HepG2 (cell line): Measurements from ENCODE around the gene SCGB1D2. TPM values are rescaled to one million over a fixed set of nuclear protein-coding genes. Genes with fewer than 3 reads are reported as not detected.

Experiments
- ATAC-seq: fragments of 200-7000 bp; cut with Tn5 transposase; 3 replicates; pipeline ENCODE4 v1.9.1; 2020; ENCODE audit warnings: mild to moderate bottlenecking, moderate library complexity
- BruUV-seq: library from RNA; stranded (reverse); fragments of 400-500 nt; replicated peaks from 2 replicates; lab custom pipeline; 2021; lab: Mats Ljungman, UMichigan
- CTCF ChIA-PET: fragments of 300-600 bp; formaldehyde crosslinking; extraction: SDS; loops from one replicate; lab custom pipeline; 2021; ENCODE audit warnings: low total read pairs, inconsistent platforms, low intra/inter-chr PET ratio; lab: Yijun Ruan, JAX
- POLR2A ChIA-PET: fragments of 350-600 bp; sonication (Branson Sonifier 250); formaldehyde crosslinking; loops from one replicate; lab custom pipeline; 2020; ENCODE audit warnings: antibody characterized with exemption, inconsistent platforms; lab: Yijun Ruan, JAX
- DNase-seq: peaks from one replicate; pipeline ENCODE4 v3.0.0-alpha.2; 2015; ENCODE audit warnings: low spot score
- FAIRE-seq: peaks from 3 replicates; lab custom pipeline; 2011; peaks lifted over from hg19 to GRCh38; lab: Jason Lieb, UNC
- H2AFZ ChIP-seq: one replicate; pipeline ENCODE4 v1.6.1; 2011; ENCODE audit warnings: low read length, inconsistent platforms
- H3K27ac ChIP-seq: fragments of 300-600 bp; 3 replicates; pipeline ENCODE4 v1.8.0; 2011; ENCODE audit warnings: mixed run types, mild to moderate bottlenecking, mixed read lengths, low read length, inconsistent platforms; ENCODE audit not compliant: insufficient read depth; ENCODE audit errors: extremely low read length
- H3K27me3 ChIP-seq, 2 experiments: fragments of 200-600 bp in 1 of 2; 2 replicates in 1 of 2; 3 replicates in 1 of 2; pipeline versions ENCODE4 v1.6.0 to v1.8.0; 2011; ENCODE audit warnings: low read length in 2 of 2, mild to moderate bottlenecking in 2 of 2, moderate library complexity in 2 of 2, inconsistent platforms in 1 of 2; ENCODE audit not compliant: insufficient read depth in 2 of 2, control insufficient read depth in 1 of 2
- H3K36me3 ChIP-seq, 2 experiments: fragments of 200-600 bp in 1 of 2; replicated peaks in 1 of 2; 2 replicates in 1 of 2; 3 replicates in 1 of 2; pipeline versions ENCODE4 v1.5.1 to v1.8.0; 2011; ENCODE audit warnings: low read length in 2 of 2, inconsistent platforms in 1 of 2; ENCODE audit not compliant: insufficient read depth in 2 of 2, control insufficient read depth in 1 of 2
- H3K4me1 ChIP-seq: 2 replicates; pipeline ENCODE4 v1.5.1; 2012; ENCODE audit warnings: low read length, inconsistent platforms; ENCODE audit not compliant: insufficient read depth
- H3K4me2 ChIP-seq: 2 replicates; pipeline ENCODE4 v1.6.0; 2011; ENCODE audit warnings: low read depth, low read length, inconsistent platforms
- H3K4me3 ChIP-seq, 3 experiments: fragments of 200-600 bp in 1 of 3; sonication (generic), shearing (Covaris generic) in 1 of 3; replicated peaks in 1 of 3; 2 replicates each; pipeline ENCODE4 v1.5.1; 2011 to 2016; ENCODE audit warnings: low read length in 3 of 3, inconsistent platforms in 2 of 3, low read depth in 2 of 3, mild to moderate bottlenecking in 2 of 3, control low read depth in 1 of 3, mixed read lengths in 1 of 3; ENCODE audit not compliant: insufficient read depth in 1 of 3
- H3K79me2 ChIP-seq: one replicate; pipeline ENCODE4 v1.6.1; 2011; ENCODE audit warnings: low read length, inconsistent platforms; ENCODE audit not compliant: insufficient read depth
- H3K9ac ChIP-seq: 2 replicates; pipeline ENCODE4 v1.6.0; 2011; ENCODE audit warnings: mild to moderate bottlenecking, low read depth, low read length, inconsistent platforms; ENCODE audit not compliant: insufficient read depth
- H3K9me3 ChIP-seq: 2 replicates; pipeline ENCODE4 v1.5.1; 2012; ENCODE audit warnings: mild to moderate bottlenecking, low read length
- H4K20me1 ChIP-seq: 2 replicates; pipeline ENCODE4 v1.6.0; 2011; ENCODE audit warnings: inconsistent platforms, mild to moderate bottlenecking, low read length, moderate library complexity; ENCODE audit not compliant: insufficient read depth
- E2F5 ChIP-seq: sonication (generic); formaldehyde crosslinking; conservative IDR thresholded peaks from 2 replicates; pipeline ENCODE4 v1.4.0; 2020; ENCODE audit warnings: missing genetic modification reagents
- ETV5 ChIP-seq: IDR thresholded peaks from 2 replicates; pipeline ENCODE4 v1.6.1; 2018; ENCODE audit warnings: missing biosample characterization, missing genetic modification reagents, inconsistent platforms, borderline replicate concordance
- GMEB2 ChIP-seq: IDR thresholded peaks from 2 replicates; pipeline ENCODE4 v1.6.1; 2016; ENCODE audit warnings: missing biosample characterization, missing genetic modification reagents, low read depth
- HHEX ChIP-seq: IDR thresholded peaks from 2 replicates; pipeline ENCODE4 v1.6.1; 2016; ENCODE audit warnings: control low read depth
- NR0B2 ChIP-seq: sonication (generic); formaldehyde crosslinking; IDR thresholded peaks from 2 replicates; pipeline ENCODE4 v1.4.0; 2020; ENCODE audit warnings: mild to moderate bottlenecking, missing genetic modification reagents
- POLR2A ChIP-seq, 2 experiments: IDR thresholded peaks; 2 replicates each; pipeline ENCODE4 v1.6.1; 2011; ENCODE audit warnings: low read depth in 2 of 2, low read length in 2 of 2, mild to moderate bottlenecking in 1 of 2, moderate library complexity in 1 of 2; ENCODE audit not compliant: insufficient read depth in 1 of 2
- RELA ChIP-seq: sonication (generic); formaldehyde crosslinking; IDR thresholded peaks from 2 replicates; pipeline ENCODE4 v1.4.0; 2020; ENCODE audit warnings: missing genetic modification reagents
- SRY ChIP-seq: sonication (generic); formaldehyde crosslinking; IDR thresholded peaks from 2 replicates; pipeline ENCODE4 v1.8.0; 2022; ENCODE audit warnings: mild to moderate bottlenecking, missing genetic modification reagents
- SUZ12 ChIP-seq: fragments of 150-350 bp; IDR thresholded peaks from 2 replicates; pipeline ENCODE4 v1.6.1; 2014; ENCODE audit warnings: low read depth, low read length
- ZNF512B ChIP-seq: sonication (generic); formaldehyde crosslinking; IDR thresholded peaks from 2 replicates; pipeline ENCODE4 v1.5.1; 2020; ENCODE audit warnings: missing genetic modification reagents, mild to moderate bottlenecking, borderline replicate concordance
- ZNF691 ChIP-seq: sonication (generic); formaldehyde crosslinking; IDR thresholded peaks from 2 replicates; pipeline ENCODE4 v1.4.0; 2020; ENCODE audit warnings: missing genetic modification reagents, low read depth, mild to moderate bottlenecking, borderline replicate concordance
- WGBS: methylation state at CpG from one replicate; pipeline ENCODE4 v1.1.6; 2017; ENCODE audit warnings: low lambda C conversion rate; 5-methylcytosine and 5-hydroxymethylcytosine counted together
- in situ Hi-C: cut with HindIII; loops from 2 replicates; pipeline ENCODE4 v1.10.0; 2017; ENCODE audit warnings: low pct_unique_long_range_greater_than_20kb; ENCODE audit not compliant: extremely low pct_ligation_motif_present
- intact Hi-C: fragments of 100-400 bp; cut with micrococcal nuclease; formaldehyde crosslinking; loops from one replicate; pipeline ENCODE4 v1.10.0; 2022; ENCODE audit not compliant: unreplicated experiment
- polyA plus RNA-seq, 8 experiments: library from polyadenylated mRNA; depleted of rRNA in 3 of 8; stranded (reverse) in 7 of 8; unstranded in 1 of 8; fragments of >200 nt; fragmentation: Illumina TruSeq in 4 of 8; extraction: Trizol in 4 of 8; gene quantifications; 2 replicates each; pipeline versions ENCODE4 v1.2.1 to v1.2.3, GENCODE V29; 2011 to 2016; ENCODE audit warnings: low read depth in 4 of 8, missing spikeins in 1 of 8, mixed read lengths in 1 of 8; ENCODE audit not compliant: insufficient read depth in 1 of 8
- total RNA-seq, 5 experiments: library from RNA; depleted of rRNA; stranded (reverse); fragments of >200 nt; fragmentation: Illumina TruSeq; extraction: Trizol; gene quantifications; 2 replicates each; pipeline ENCODE4 v1.2.3, GENCODE V29; 2016; ENCODE audit warnings: low read depth in 1 of 5

The SCGB1D2 gene
- total and polyA plus RNA-seq, 2 of the 13 experiments (the other 11 are each of a cell fraction or from before 2014, with no cell fraction given) = not detected

- Histone ChIP-seq H3K27ac (no peak overlapping the region), H3K36me3 (no peaks in the 10 kb centered on the region), H3K4me1 (peaks cover 14% of the 10 kb centered on the region; the same call in 1 of the 2 replicates), H2AFZ (no peak overlapping the region), H4K20me1 (no peaks in the 10 kb centered on the region)
- in situ Hi-C loops = no loop called here
- FAIRE-seq = no peak
- intact Hi-C loops = no loop called here
- TF ChIP-seq SUZ12 = no peak
- no peak for TF ChIP-seq GMEB2
- TF ChIP-seq POLR2A (IDR thresholded peaks at IDR 0.05; ENCODE audit: insufficient read depth in 1 of 2, low read depth in 2 of 2, low read length in 2 of 2) = no peak
- TF ChIP-seq SRY (CRISPR knock-in tag) = no peak
- no peak for TF ChIP-seq NR0B2 (CRISPR knock-in tag)
- no peak for TF ChIP-seq ZNF691 (CRISPR knock-in tag)
- no peak for TF ChIP-seq ZNF512B (CRISPR knock-in tag)
- no peak for TF ChIP-seq E2F5
- no peak for TF ChIP-seq RELA
- TF ChIP-seq HHEX (CRISPR knock-in tag) = no peak
- TF ChIP-seq ETV5 (CRISPR knock-in tag) = no peak
- TF ChIP-seq, all 625 proteins: peak for 0
- Histone ChIP-seq H3K9ac (no peak overlapping the region), H3K79me2 (no peaks in the 10 kb centered on the region), H3K9me3 (no peaks in the 10 kb centered on the region), H3K4me3 (no peak overlapping the region), H3K4me2 (no peak overlapping the region), H3K27me3 (peaks cover 0 to 22% of the 10 kb centered on the region in 2 experiments; a peak in 1 of 5 replicates)
- POLR2A ChIA-PET = no interaction called here
- DNase-seq (no peak), ATAC-seq (no peak)
- CTCF ChIA-PET = no interaction called here
- whole genome bisulfite sequencing = 32% methylated on average over 4 of the region's 4 CpGs
- BruUV-seq = no TSS peak
Observed at GRCh38 chr11:62238151-62238550, 3.9 kb upstream of the SCGB1D2 start.
